ENCODE results near the gene ZNF664. TPM values are rescaled to one million over a fixed set of nuclear protein-coding genes. Genes with fewer than 3 reads are reported as not detected.

Gene ZNF664
- total and polyA plus RNA-seq, 10 of the 15 experiments (the other 5 are each of a cell fraction or from before 2014, with no cell fraction given), result 1.8 to 65.6 (median 30.8) TPM

DNA sequence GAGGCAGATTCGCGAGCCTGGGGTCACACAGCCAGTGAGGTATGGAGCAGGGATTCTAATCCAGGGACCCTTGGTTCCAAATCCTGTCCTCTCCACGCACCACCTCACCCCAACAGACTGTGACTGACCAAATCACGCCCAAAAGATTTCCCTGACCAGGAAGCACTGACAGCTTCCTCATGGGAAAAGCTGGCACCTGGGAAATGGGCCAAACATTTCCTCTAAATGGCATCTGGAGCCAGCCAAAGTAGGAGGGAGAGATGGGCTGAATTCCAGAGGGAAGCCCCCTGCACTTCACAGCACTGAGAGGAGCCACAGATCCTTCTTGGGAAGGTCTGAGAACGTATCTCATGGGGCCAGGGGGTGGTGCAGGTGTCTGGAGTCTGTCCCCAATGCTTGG lies 29.2 kb upstream of the ZNF664 start:
- in situ Hi-C loops (cut with MboI), result no loop called here
- H3K9me3 ChIP-seq (replicated peaks; ENCODE audit: control insufficient read depth, insufficient read depth, low read length), result no peaks in the 10 kb centered on the region; the same call in 1 of the 3 replicates
- ATAC-seq (no peak), FAIRE-seq (no peak), DNase-seq (ENCODE audit: low read depth, low spot score) (no peak)
- 46% methylated on average over 5 of the region's 5 CpGs for WGBS (ENCODE audit: insufficient coverage, insufficient replicate concordance, low lambda C conversion rate, missing lambda C conversion rate)
- ChIA-PET POLR2A (no interaction called here), RAD21 (ENCODE audit: unreplicated experiment) (no interaction called here), SMC1A (ENCODE audit: uncharacterized antibody, unreplicated experiment) (interaction anchor here (2.4 kb wide), 1 partner anchor 17 kb away, joined by 6 read pairs; no protein-coding TSS in a partner anchor), CTCF (no interaction called here)
- no peaks in the 10 kb centered on the region for H3K4me1 ChIP-seq (ENCODE audit: control insufficient read depth, insufficient read depth, low read length)
- no peaks in the 10 kb centered on the region for H3K27me3 ChIP-seq (replicated peaks in 1 of 2; ENCODE audit: control insufficient read depth in 2 of 2, insufficient read depth in 2 of 2, low read length in 1 of 2)
- no peak overlapping the region for H3K4me3 ChIP-seq
- BruUV-seq (replicated peaks), result no TSS peak
- no peaks in the 10 kb centered on the region for H3K79me2 ChIP-seq (ENCODE audit: control insufficient read depth, insufficient read depth, low read length)
- no peak overlapping the region for H3K27ac ChIP-seq (ENCODE audit: control insufficient read depth, insufficient read depth)
- TF ChIP-seq, protein P1, sequence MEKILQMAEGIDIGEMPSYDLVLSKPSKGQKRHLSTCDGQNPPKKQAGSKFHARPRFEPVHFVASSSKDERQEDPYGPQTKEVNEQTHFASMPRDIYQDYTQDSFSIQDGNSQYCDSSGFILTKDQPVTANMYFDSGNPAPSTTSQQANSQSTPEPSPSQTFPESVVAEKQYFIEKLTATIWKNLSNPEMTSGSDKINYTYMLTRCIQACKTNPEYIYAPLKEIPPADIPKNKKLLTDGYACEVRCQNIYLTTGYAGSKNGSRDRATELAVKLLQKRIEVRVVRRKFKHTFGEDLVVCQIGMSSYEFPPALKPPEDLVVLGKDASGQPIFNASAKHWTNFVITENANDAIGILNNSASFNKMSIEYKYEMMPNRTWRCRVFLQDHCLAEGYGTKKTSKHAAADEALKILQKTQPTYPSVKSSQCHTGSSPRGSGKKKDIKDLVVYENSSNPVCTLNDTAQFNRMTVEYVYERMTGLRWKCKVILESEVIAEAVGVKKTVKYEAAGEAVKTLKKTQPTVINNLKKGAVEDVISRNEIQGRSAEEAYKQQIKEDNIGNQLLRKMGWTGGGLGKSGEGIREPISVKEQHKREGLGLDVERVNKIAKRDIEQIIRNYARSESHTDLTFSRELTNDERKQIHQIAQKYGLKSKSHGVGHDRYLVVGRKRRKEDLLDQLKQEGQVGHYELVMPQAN (conservative IDR thresholded peaks at IDR 0.05), result no peak
- TF ChIP-seq MXI1 (IDR thresholded peaks at IDR 0.05; ENCODE audit: low read depth, low read length), result no peak
- no peak for TF ChIP-seq HDAC2 (IDR thresholded peaks at IDR 0.05)
- TF ChIP-seq, protein P2, sequence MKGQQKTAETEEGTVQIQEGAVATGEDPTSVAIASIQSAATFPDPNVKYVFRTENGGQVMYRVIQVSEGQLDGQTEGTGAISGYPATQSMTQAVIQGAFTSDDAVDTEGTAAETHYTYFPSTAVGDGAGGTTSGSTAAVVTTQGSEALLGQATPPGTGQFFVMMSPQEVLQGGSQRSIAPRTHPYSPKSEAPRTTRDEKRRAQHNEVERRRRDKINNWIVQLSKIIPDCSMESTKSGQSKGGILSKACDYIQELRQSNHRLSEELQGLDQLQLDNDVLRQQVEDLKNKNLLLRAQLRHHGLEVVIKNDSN (IDR thresholded peaks at IDR 0.05; ENCODE audit: borderline replicate concordance, extremely low read length, insufficient read depth, low read depth, low read length), result no peak
- TF ChIP-seq ZBED1 (IDR thresholded peaks at IDR 0.05; ENCODE audit: borderline replicate concordance), result no peak
- no peak for TF ChIP-seq NFYB (IDR thresholded peaks at IDR 0.05; ENCODE audit: insufficient read depth, low read depth, low read length)
- no peak for TF ChIP-seq NBN (IDR thresholded peaks at IDR 0.05)
- no peak for TF ChIP-seq PRDM15 (CRISPR knock-in tag; IDR thresholded peaks at IDR 0.05)
- no peak for TF ChIP-seq CBX5 (IDR thresholded peaks at IDR 0.05; ENCODE audit: low read depth)
- TF ChIP-seq SREBF1 (IDR thresholded peaks at IDR 0.05; ENCODE audit: low read length), result no peak
- no peak overlapping the region for H3K4me2 ChIP-seq (ENCODE audit: control insufficient read depth, insufficient read depth)
- intact Hi-C loops (cut with micrococcal nuclease; ENCODE audit: unreplicated experiment), result no loop called here
- H4K20me1 ChIP-seq (ENCODE audit: control insufficient read depth, insufficient read depth), result no peaks in the 10 kb centered on the region
- H2AFZ ChIP-seq (ENCODE audit: control insufficient read depth, low read depth, low read length), result no peak overlapping the region
- H3K9ac ChIP-seq (ENCODE audit: control insufficient read depth, insufficient read depth, low read length), result no peak overlapping the region
- no peaks in the 10 kb centered on the region for H3K36me3 ChIP-seq (ENCODE audit: control insufficient read depth in 2 of 2, insufficient read depth in 2 of 2, low read length in 1 of 2)

All from GM12878 (cell line).